Pons (tissue), 1 donor: Measurements from ENCODE around the gene GNB2.
"Not testable (repeated sequence)": the region's sequence is repeated elsewhere in the genome, so short reads cannot be mapped to it uniquely, and the experiment has no call there.

ENCODE experiments used
- DNase-seq: peaks from one replicate; pipeline ENCODE4 v3.0.0-alpha.2; 2016; ENCODE audit warnings: low spot score

GNB2 gene

DNA sequence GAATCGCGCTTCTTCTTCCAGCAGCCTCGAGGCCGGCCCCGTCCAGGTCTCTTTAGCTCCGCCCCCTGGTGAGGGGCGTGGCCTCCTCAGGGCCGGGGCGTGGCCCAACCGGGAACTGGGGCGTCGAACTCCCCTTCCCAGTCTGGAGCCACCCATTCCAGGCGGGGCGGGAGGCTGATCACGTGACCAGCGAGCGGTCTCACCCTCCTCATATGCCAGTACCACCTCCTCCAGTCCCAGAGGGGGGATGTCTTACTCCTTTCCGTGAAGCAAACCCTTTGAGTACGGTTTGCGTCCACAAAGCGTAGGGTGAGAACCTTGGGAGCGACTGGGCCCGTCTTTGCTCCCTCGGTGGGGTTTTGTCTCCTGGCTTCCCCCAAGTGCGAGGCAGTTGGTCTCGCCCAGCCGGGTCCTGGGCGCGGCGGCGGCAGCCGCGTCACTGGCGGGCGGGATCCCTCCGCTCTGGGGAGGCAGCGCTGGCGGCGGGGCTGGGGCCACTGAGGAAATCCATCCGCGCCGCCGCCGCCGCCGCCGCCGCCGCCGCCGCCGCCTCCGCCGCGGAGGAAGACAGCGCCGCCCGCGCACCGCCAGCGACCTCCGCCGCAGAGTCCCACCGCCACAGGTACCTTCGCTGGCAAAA lies at the start of gene GNB2:
GNB2 (plus strand) TSS at position 439 of the 640 bp plus-strand sequence. CDS start 2,526 bp downstream, outside the sequence.
- DNase-seq, result peak; percentile 99

GRCh38 chr7:100623951-100624824 lies 49.4 kb upstream of the GNB2 start:
- no peak for DNase-seq

GRCh38 chr7:100626055-100626454 lies 47.5 kb upstream of the GNB2 start:
- no peak for DNase-seq

GRCh38 chr7:100626530-100627237 lies 46.9 kb upstream of the GNB2 start:
- DNase-seq, result no peak

DNA sequence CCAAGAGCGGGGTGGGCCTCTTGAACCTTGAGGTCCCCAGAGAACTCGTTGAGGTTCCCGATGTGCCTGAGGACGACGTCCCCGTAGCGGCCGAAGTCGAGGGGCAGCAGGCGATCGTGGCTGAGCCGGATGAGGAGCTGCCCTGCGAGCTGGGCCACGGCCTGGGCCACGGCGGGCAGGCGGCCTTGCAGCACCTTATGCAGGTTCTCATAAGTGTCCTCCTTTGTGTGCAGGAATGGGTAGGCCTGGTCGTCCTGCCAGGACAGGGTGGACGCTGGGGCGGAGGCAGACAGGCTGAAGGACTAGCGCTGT lies 46.3 kb upstream of the GNB2 start:
- DNase-seq, result no peak

- no peak for DNase-seq
Measured at GRCh38 chr7:100629117-100629716, 44.3 kb upstream of the GNB2 start.

DNA sequence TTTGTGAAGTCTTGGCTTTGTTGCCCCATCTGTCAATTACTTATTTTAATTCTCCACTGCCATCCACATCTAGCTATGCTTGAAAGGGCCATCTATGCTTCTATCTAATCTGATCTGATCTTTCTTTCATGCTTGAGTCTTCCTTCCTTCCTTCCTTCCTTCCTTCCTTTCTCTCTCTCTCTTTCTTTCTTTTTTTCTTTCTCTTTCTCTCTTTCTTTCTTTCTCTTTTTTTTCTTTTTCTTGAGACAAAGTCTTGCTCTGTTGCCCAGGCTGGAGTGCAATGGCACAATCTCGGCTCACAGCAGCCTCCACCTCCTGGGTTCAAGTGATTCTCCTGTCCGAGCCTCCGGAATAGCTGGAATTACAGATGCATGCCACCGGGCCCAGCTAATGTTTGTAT lies 43.5 kb upstream of the GNB2 start:
- DNase-seq, result no peak

- DNase-seq, result no peak
Measured at GRCh38 chr7:100632951-100633717, 40.4 kb upstream of the GNB2 start.

- no peak for DNase-seq
Measured at GRCh38 chr7:100639995-100640516, 33.5 kb upstream of the GNB2 start.

DNA sequence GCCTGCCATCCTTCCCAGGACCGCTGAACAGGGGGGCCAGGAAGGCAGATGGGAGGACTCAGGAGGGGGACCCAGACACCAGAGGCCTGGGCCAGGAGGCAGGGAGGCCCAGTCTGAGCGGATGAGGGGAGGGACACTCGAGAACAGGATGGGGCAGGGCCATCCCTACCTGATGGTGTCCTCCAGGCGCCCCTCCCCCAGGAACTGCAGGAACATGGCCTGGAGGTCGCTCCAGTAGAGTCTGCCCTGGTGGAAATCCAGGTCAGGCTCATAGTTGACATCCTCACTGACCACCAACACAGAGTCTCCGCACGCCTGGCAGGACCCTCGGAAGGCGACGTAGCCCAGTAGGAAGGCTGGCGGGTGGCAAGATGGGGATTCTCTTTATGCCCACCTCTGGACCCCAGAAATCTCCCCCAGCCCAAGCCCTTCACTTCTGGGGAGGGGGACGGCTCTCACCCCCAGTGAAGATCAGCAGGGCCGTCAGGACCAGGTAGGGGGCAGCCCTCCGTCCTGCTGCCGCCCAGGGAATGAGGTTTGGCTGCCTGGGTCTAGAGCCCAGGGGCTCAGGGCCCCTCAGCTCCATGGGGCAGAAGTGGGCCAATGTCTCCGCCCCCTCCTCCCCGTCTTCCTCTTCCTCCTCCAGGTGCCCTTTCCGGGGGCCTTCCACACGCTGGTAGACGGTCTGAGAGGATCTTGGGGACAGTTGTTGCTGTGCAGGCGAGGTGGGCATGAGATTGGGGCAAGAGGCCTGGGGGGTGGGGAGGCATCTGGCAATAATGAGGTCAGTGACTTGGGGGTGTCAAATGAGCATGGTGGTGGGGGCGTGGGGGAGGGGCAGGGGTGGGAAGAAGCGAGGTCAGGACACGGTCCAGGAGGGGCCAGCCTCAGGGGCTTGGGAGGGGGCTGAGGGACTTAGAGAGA lies 32.8 kb upstream of the GNB2 start:
- DNase-seq, result no peak

DNA sequence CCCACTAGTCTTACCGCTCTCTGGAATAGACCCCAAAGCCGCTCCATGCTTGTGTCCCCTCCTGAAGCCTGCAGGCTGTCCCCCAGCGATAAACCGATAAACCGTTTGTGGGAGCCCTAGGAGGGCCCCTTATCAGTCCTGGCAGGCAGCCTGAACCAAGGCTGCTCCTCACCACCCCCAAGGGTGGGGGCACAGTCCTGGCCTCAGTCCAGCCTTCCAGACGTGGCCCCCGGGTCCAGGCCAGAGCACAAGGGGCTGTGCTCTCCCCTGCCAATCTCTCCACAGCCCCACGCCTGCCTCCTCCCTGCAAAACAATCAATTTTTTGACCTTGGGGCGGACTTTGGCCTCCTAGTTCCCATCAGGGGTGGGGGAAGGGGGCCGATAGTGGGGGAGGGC lies 32.1 kb upstream of the GNB2 start, which contains the start of gene TFR2:
TFR2 (minus strand) TSS at position 90 of the 397 bp plus-strand sequence; CDS start at position 47, 43 bp downstream.
- DNase-seq, result no peak

GRCh38 chr7:100641860-100642533 lies 31.5 kb upstream of the GNB2 start:
- no peak for DNase-seq

- DNase-seq, result no peak
Measured at GRCh38 chr7:100642534-100642907, 31.0 kb upstream of the GNB2 start.

DNA sequence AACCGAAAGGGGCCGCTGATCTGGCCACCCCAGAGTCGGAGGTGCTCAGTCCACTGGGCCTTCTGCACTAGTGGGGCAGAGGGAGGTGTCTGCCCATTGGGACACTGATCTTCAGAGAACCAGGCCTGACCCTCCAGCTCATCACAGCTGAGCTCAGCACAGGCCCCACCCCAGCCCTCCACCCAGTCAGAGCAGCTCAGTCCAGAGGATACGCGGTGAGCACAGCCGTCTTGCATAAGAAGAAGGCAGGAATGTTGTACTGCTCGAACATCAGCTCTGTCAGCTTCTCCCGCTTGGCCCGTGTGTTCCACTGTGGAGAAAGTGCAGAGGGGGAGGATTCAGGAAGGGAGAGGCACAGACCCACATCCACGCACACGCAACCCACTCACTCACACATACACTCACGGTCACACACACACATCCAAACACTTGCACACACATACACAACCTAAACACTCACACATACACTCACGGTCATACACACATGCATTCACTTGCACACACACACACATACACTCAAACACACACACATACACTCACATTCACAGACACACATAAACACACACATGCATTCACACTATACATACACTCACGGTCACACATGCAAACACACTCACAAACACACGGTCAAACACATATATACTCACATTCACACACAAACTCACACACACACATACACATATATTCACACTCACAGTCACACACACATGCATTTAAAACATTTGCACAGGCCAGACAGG lies 23.5 kb upstream of the GNB2 start:
- DNase-seq, result no peak

DNA sequence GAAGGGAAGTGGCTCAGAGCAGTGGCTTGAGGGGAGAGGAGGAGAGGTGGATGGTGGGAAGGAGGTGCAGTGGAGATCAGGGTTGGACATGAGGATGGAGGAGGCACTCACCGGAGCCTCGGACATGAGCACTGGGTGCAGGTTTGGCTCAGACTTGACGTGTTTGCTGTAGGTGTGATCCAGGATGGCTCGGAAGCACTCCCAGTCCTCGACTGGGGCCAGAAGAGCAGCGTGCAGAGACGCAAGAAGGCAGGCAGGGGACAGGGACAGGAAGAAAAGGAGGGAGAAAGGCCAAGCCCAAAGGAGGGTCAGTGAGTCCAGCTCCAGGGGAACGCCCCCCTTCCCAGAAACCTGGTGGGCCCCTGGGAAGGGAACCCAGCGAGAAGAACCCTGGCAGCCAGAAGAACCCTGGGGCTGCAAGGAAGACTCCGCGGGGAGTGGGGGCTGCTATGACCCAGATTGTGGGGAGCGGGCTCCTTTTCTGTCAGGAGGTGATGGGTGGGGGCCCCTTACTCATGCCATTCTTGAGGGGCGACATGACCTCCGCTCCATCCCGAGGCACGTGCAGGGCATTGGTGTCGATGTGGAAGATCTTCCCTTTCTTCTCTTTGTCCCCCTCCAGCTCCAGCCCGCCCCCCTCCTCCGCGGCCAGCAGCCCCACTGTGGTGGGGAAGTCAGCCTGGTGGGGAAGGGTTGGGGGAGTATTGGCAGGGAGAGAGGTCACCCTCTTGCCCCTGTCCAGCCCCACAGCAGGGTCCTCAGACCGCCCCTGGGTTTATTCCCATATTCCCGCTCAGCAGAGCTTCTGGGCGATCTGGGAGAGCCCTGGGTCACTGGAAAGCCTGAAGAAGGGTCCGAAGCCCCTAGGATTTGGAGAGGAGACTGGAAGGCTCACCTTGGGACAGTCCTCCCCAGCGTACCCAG lies 18.4 kb upstream of the GNB2 start:
- DNase-seq, result no peak

- DNase-seq, result no peak
Measured at GRCh38 chr7:100655908-100656674, 17.4 kb upstream of the GNB2 start, which contains the start of gene ACTL6B. ACTL6B (minus strand) TSS chr7:100656448; CDS start chr7:100656354, 94 bp downstream.

GRCh38 chr7:100662194-100662776 lies 11.3 kb upstream of the GNB2 start:
- DNase-seq, result not testable (repeated sequence)
